ENCODE results near the gene CA12.

DNA sequence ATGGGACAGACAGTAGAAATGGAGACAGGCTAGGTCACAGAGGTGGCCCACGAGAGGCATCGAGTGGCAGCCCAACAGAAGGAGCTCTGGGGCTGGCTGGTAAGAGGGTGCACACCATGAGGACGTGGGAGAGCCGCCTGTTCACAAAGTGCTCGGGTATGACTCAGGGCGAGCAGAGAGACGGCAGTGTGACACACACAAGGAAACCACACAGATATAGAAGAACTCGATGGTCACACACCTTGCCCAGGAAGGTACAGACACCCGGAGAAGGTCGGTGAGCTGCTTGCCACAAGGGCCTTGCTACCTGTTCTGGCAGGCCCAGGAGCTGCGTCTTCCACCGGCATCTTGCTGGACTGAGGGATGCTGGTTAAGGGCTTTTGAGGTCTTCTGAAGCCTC is 50.2 kb downstream of the CA12 start:
- TF ChIP-seq GATA3 (IDR thresholded peaks at IDR 0.05; ENCODE audit: low read depth, low read length) (no peak), GATA2 (IDR thresholded peaks at IDR 0.05; ENCODE audit: low read depth, low read length) (no peak)

Data from SH-SY5Y (cell line).